Gastroesophageal sphincter (tissue), 4 donors: ENCODE data around the gene ANO9. TPM values are rescaled to one million over a fixed set of nuclear protein-coding genes. Genes with fewer than 3 reads are reported as not detected.

Source experiments
- ATAC-seq: fragments of 150-250 bp; one replicate; pipeline ENCODE4 v1.9.1; 2016; ENCODE audit warnings: mild to moderate bottlenecking, moderate library complexity
- H3K27ac ChIP-seq, 4 donors: fragments of 200-600 bp; sonication (generic) in 3 of 4; 1 replicate in 3 of 4; 2 replicates in 1 of 4; pipeline ENCODE4 v1.5.1; 2016 to 2019
- H3K27me3 ChIP-seq: fragments of 200-600 bp; sonication (generic); one replicate; pipeline ENCODE4 v1.5.1; 2019
- H3K36me3 ChIP-seq, 2 donors: fragments of 200-600 bp; sonication (generic); one replicate each; pipeline ENCODE4 v1.5.1; 2019; ENCODE audit warnings: control low read depth in 1 of 2
- H3K4me1 ChIP-seq, 3 donors: fragments of 200-600 bp; sonication (generic); 1 replicate in 2 of 3; 2 replicates in 1 of 3; pipeline ENCODE4 v1.5.1; 2016 to 2019; ENCODE audit warnings: control low read depth in 2 of 3
- H3K4me3 ChIP-seq, 2 donors: fragments of 200-600 bp; sonication (generic); one replicate each; pipeline ENCODE4 v1.5.1; 2019; ENCODE audit warnings: mild to moderate bottlenecking in 1 of 2, moderate library complexity in 1 of 2
- H3K9me3 ChIP-seq, 3 donors: fragments of 200-600 bp; sonication (generic); one replicate each; pipeline ENCODE4 v1.5.1; 2017 to 2019; ENCODE audit warnings: control low read depth in 2 of 3
- EP300 ChIP-seq: sonication (generic); formaldehyde crosslinking; IDR thresholded peaks from one replicate; pipeline ENCODE4 v1.6.1; 2017; ENCODE audit warnings: antibody characterized with exemption, mild to moderate bottlenecking
- POLR2A ChIP-seq, 2 donors: fragments of 450-650 bp; IDR thresholded peaks; one replicate each; pipeline ENCODE4 v1.6.1; 2017; ENCODE audit warnings: antibody characterized with exemption in 2 of 2, mild to moderate bottlenecking in 2 of 2, moderate library complexity in 1 of 2
- POLR2AphosphoS5 ChIP-seq: sonication (generic); formaldehyde crosslinking; IDR thresholded peaks from one replicate; pipeline ENCODE4 v1.6.1; 2017; ENCODE audit warnings: antibody characterized with exemption
- WGBS, 2 donors: methylation state at CpG; one replicate each; pipeline ENCODE4 v1.1.5; 2018; ENCODE audit warnings: low coverage in 1 of 2; 5-methylcytosine and 5-hydroxymethylcytosine counted together
- total RNA-seq, 4 donors: library from RNA; depleted of rRNA; stranded (reverse); fragments of >200 nt; gene quantifications; one replicate each; pipeline ENCODE4 v1.1.0, GENCODE V29; 2016
- TF ChIP-seq, protein P1 (sequence below), 4 experiments: fragments of 200-600 bp in 2 of 4; fragments of 450-650 bp in 2 of 4; sonication (generic) in 1 of 4; IDR thresholded peaks; one replicate each; pipeline ENCODE4 v1.5.1; 2017 to 2019; ENCODE audit warnings: antibody characterized with exemption in 4 of 4, mild to moderate bottlenecking in 2 of 4, moderate library complexity in 2 of 4

Gene ANO9
- total RNA-seq, 4 donors from 2014 or later: 0.22 to 0.94 (median 0.47) TPM; not detected in 1

GRCh38 chr11:454043-454442 is 12.2 kb upstream of the ANO9 start:
- 90% methylated on average over 8 of the region's 9 CpGs; no CpG with 5 or more reads in 1 of the 2 donors for WGBS, 2 donors
- Histone ChIP-seq H3K27ac (no peak overlapping the region), H3K9me3 (no peaks in the 10 kb centered on the region), H3K4me1 (peaks cover 0 to 35% (median 16%) of the 10 kb centered on the region in 3 donors), H3K36me3 (peaks cover 0 to 42% of the 10 kb centered on the region in 2 donors), H3K4me3 (no peak overlapping the region), H3K27me3 (no peaks in the 10 kb centered on the region)
- ATAC-seq: no peak
- TF ChIP-seq, protein P1, sequence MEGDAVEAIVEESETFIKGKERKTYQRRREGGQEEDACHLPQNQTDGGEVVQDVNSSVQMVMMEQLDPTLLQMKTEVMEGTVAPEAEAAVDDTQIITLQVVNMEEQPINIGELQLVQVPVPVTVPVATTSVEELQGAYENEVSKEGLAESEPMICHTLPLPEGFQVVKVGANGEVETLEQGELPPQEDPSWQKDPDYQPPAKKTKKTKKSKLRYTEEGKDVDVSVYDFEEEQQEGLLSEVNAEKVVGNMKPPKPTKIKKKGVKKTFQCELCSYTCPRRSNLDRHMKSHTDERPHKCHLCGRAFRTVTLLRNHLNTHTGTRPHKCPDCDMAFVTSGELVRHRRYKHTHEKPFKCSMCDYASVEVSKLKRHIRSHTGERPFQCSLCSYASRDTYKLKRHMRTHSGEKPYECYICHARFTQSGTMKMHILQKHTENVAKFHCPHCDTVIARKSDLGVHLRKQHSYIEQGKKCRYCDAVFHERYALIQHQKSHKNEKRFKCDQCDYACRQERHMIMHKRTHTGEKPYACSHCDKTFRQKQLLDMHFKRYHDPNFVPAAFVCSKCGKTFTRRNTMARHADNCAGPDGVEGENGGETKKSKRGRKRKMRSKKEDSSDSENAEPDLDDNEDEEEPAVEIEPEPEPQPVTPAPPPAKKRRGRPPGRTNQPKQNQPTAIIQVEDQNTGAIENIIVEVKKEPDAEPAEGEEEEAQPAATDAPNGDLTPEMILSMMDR (IDR thresholded peaks at IDR 0.05): no peak

GRCh38 chr11:453564-453963 is 11.8 kb upstream of the ANO9 start:
- Histone ChIP-seq H3K9me3 (no peaks in the 10 kb centered on the region), H3K27ac (no peak overlapping the region), H3K27me3 (no peaks in the 10 kb centered on the region), H3K36me3 (peaks cover 0 to 42% of the 10 kb centered on the region in 2 donors), H3K4me3 (no peak overlapping the region), H3K4me1 (peaks cover 0 to 40% (median 21%) of the 10 kb centered on the region in 3 donors)
- 80% methylated on average over 1 of the region's 13 CpGs; no CpG with 5 or more reads in 1 of the 2 donors for WGBS, 2 donors
- ATAC-seq: no peak
- no peak for TF ChIP-seq POLR2AphosphoS5
- TF ChIP-seq, protein P1 (IDR thresholded peaks at IDR 0.05): no peak
- TF ChIP-seq POLR2A (IDR thresholded peaks at IDR 0.05): no peak
- TF ChIP-seq EP300: no peak

DNA sequence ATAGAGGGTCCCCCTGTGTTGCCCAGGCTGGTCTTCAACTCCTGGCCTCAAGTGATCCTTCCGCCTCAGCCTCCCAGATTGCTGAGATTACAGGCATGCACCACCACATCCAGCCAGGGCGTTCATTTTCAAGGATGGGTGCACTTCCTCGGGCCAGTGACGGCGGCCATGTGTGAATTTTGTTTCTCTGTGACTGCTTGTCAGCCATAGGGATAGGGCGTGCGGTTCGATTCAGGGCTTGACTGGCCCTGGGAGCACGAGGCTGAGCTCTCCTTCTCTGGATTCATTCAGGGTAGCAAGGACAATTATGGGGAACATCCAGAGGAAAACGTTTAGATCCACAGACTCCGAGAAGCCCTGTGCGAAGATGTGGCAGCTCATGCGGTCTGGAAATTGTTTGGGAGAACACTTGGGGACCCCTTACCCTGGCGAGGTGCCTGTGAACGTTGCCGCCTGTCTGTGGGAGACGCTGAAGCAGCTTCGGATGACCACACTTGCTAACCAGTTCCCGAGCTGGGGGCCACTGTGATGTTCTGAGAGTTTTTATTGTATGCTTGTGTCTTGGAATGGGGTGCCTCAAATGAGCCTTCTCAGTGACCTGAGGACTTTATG is 11.2 kb upstream of the ANO9 start:
- Histone ChIP-seq H3K4me1 (peaks cover 0 to 44% (median 24%) of the 10 kb centered on the region in 3 donors), H3K36me3 (peaks cover 0 to 42% of the 10 kb centered on the region in 2 donors), H3K9me3 (no peaks in the 10 kb centered on the region), H3K27me3 (no peaks in the 10 kb centered on the region), H3K27ac (no peak overlapping the region), H3K4me3 (no peak overlapping the region)
- ATAC-seq: no peak
- 70 to 87% methylated on average over 4 to 10 of the region's 19 CpGs for WGBS, 2 donors
- TF ChIP-seq POLR2A (IDR thresholded peaks at IDR 0.05) (no peak), POLR2AphosphoS5 (no peak), EP300 (no peak)
- TF ChIP-seq, protein P1 (IDR thresholded peaks at IDR 0.05): no peak

GRCh38 chr11:452203-452744 is 10.5 kb upstream of the ANO9 start:
- Histone ChIP-seq H3K36me3 (peaks cover 0 to 38% of the 10 kb centered on the region in 2 donors), H3K4me3 (no peak overlapping the region), H3K27me3 (no peaks in the 10 kb centered on the region), H3K4me1 (peaks cover 0 to 49% (median 24%) of the 10 kb centered on the region in 3 donors), H3K9me3 (no peaks in the 10 kb centered on the region), H3K27ac (no peak overlapping the region)
- 82 to 100% methylated on average over 1 to 2 of the region's 12 CpGs for WGBS, 2 donors
- TF ChIP-seq POLR2AphosphoS5 (no peak), POLR2A (IDR thresholded peaks at IDR 0.05) (no peak), EP300 (no peak)
- TF ChIP-seq, protein P1 (IDR thresholded peaks at IDR 0.05): no peak
- ATAC-seq: no peak

- no peaks in the 10 kb centered on the region for H3K9me3 ChIP-seq
- ATAC-seq: no peak
- H3K4me3 ChIP-seq: peak overlapping the region in 1 of 2 donors; percentile 99
- no peaks in the 10 kb centered on the region for H3K27me3 ChIP-seq
- peaks cover 0 to 49% (median 24%) of the 10 kb centered on the region in 3 donors for H3K4me1 ChIP-seq
- peaks cover 0 to 33% of the 10 kb centered on the region in 2 donors for H3K36me3 ChIP-seq
- no CpG with 5 or more reads among the region's 14 CpGs for WGBS, 2 donors
- no peak for TF ChIP-seq EP300
- TF ChIP-seq POLR2AphosphoS5: no peak
- TF ChIP-seq POLR2A (IDR thresholded peaks at IDR 0.05): no peak
- TF ChIP-seq, protein P1 (IDR thresholded peaks at IDR 0.05): no peak
- peak overlapping the region in 3 of 4 donors; percentile 88 to 96 (median 96) for H3K27ac ChIP-seq
These were observed 9.9 kb upstream of the ANO9 start for GRCh38 chr11:451738-452137.
